Kidney (tissue), 14 donors: Measurements from ENCODE around the gene KRTAP10-5. TPM values are rescaled to one million over a fixed set of nuclear protein-coding genes. Genes with fewer than 3 reads are reported as not detected.

Source experiments
- DNase-seq, 5 donors: peaks; one replicate each; pipeline ENCODE4 v3.0.0-alpha.2; 2013 to 2020
- FAIRE-seq: peaks from 2 replicates; lab custom pipeline; 2012; peaks lifted over from hg19 to GRCh38; lab: Jason Lieb, UNC
- H3K27ac ChIP-seq, 2 donors: one replicate each; pipeline ENCODE4 v1.7.0; 2013; ENCODE audit warnings: low read depth in 2 of 2, low read length in 2 of 2, inconsistent platforms in 1 of 2
- H3K27me3 ChIP-seq: one replicate; pipeline ENCODE4 v1.7.1; 2013; ENCODE audit warnings: low read length, inconsistent platforms; ENCODE audit not compliant: control insufficient read depth, insufficient read depth
- H3K36me3 ChIP-seq, 3 donors: one replicate each; pipeline versions ENCODE4 v1.7.0 to v1.7.1; 2013; ENCODE audit warnings: low read length in 3 of 3, control low read depth in 1 of 3, inconsistent platforms in 1 of 3; ENCODE audit not compliant: insufficient read depth in 3 of 3, control insufficient read depth in 2 of 3
- H3K4me1 ChIP-seq, 3 donors: one replicate each; pipeline versions ENCODE4 v1.7.0 to v1.7.1; 2013; ENCODE audit warnings: low read length in 3 of 3, inconsistent platforms in 1 of 3, low read depth in 1 of 3; ENCODE audit not compliant: control insufficient read depth in 2 of 3, insufficient read depth in 2 of 3
- H3K4me3 ChIP-seq, 3 donors: one replicate each; pipeline versions ENCODE4 v1.7.0 to v1.8.1; 2013; ENCODE audit warnings: low read length in 3 of 3, control low read depth in 1 of 3, inconsistent platforms in 1 of 3
- H3K9ac ChIP-seq, 3 donors: one replicate each; pipeline versions ENCODE4 v1.7.0 to v1.7.1; 2013; ENCODE audit warnings: low read length in 3 of 3, control low read depth in 1 of 3, inconsistent platforms in 1 of 3
- H3K9me3 ChIP-seq, 3 donors: one replicate each; pipeline versions ENCODE4 v1.7.0 to v1.7.1; 2013; ENCODE audit warnings: low read length in 3 of 3, control low read depth in 1 of 3, inconsistent platforms in 1 of 3; ENCODE audit not compliant: control insufficient read depth in 2 of 3, insufficient read depth in 1 of 3
- intact Hi-C: fragments of 100-400 bp; cut with DNase I; formaldehyde crosslinking; loops from one replicate; pipeline ENCODE4 v1.11.1; 2022
- polyA plus RNA-seq: library from polyadenylated mRNA; stranded (reverse); fragments of 350-450 nt; fragmentation: Illumina TruSeq; extraction: RNeasy Lipid Tissue Mini Kit (QIAGEN cat#74804); gene quantifications from one replicate; pipeline ENCODE4 v1.2.3, GENCODE V29; 2014; ENCODE audit warnings: low read depth, low replicate concordance; ENCODE audit not compliant: insufficient read depth
- total RNA-seq: library from RNA; stranded (reverse); fragmentation: NEBNext Ultra II Directional; extraction: Animal tissue kit (Norgen Biotek cat#: 25700); gene quantifications from one replicate; pipeline ENCODE4 v1.2.1, GENCODE V29; 2021
- TF ChIP-seq, protein P1 (sequence below): IDR thresholded peaks from 3 replicates; pipeline ENCODE4 v1.5.1; 2012; ENCODE audit warnings: mild to moderate bottlenecking, moderate library complexity, borderline replicate concordance; ENCODE audit not compliant: insufficient read depth; ENCODE audit errors: extremely low read depth
- donor health status: control.
- donor health status: control.
- donor health status: control.
- donor health status: control.
- donor health status: control.
- donor health status: DM: yes; HTN: yes; CAD: no.
- donor health status: Normal renal cell carcinoma (clear cell type).

Gene KRTAP10-5
- total and polyA plus RNA-seq, 2 donors from 2014 or later, result not detected

DNA sequence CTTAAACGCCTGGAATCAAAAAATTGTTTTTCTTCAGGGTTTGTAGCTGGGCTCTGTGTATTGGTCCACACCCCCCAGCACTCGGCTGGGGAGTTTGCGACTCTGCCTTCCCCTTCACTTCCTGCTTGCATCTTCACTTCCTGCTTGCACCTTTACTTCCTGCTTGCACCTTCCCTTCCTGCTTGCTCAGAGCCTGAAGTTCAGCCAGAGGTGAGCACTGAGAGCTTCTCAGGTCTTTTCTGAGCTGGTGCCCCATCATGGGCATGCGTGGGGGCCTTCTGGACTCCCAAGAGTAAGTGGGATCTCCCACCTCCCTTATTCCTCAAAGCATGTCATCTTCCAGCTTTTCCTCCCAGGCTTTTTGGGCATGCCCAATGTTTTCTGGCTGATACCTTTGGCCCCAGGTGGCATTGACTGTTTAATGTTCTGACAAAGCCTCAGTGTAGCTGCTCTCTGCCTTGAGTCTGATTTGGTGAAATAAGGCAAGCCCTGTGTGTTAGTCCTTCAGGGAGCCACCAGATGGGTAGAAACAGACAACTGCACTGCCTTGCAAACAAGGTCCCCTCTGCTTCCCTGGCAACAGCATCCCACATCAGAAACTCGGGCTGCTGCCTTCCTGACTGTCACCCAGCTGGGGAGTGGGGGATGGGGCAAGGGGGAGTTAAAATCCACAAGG, 32.6 kb downstream of the KRTAP10-5 start:
- no peaks in the 10 kb centered on the region for H3K4me1 ChIP-seq
- intact Hi-C loops, result no loop called here
- no peak overlapping the region for H3K4me3 ChIP-seq
- H3K27me3 ChIP-seq, result no peaks in the 10 kb centered on the region
- FAIRE-seq (no peak), DNase-seq (no peak)
- no peak overlapping the region for H3K9ac ChIP-seq
- no peaks in the 10 kb centered on the region for H3K36me3 ChIP-seq
- H3K9me3 ChIP-seq, result peaks cover 0 to 2% (median 0%) of the 10 kb centered on the region in 3 donors
- TF ChIP-seq, protein P1, sequence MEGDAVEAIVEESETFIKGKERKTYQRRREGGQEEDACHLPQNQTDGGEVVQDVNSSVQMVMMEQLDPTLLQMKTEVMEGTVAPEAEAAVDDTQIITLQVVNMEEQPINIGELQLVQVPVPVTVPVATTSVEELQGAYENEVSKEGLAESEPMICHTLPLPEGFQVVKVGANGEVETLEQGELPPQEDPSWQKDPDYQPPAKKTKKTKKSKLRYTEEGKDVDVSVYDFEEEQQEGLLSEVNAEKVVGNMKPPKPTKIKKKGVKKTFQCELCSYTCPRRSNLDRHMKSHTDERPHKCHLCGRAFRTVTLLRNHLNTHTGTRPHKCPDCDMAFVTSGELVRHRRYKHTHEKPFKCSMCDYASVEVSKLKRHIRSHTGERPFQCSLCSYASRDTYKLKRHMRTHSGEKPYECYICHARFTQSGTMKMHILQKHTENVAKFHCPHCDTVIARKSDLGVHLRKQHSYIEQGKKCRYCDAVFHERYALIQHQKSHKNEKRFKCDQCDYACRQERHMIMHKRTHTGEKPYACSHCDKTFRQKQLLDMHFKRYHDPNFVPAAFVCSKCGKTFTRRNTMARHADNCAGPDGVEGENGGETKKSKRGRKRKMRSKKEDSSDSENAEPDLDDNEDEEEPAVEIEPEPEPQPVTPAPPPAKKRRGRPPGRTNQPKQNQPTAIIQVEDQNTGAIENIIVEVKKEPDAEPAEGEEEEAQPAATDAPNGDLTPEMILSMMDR, result no peak
- H3K27ac ChIP-seq, result no peak overlapping the region

DNA sequence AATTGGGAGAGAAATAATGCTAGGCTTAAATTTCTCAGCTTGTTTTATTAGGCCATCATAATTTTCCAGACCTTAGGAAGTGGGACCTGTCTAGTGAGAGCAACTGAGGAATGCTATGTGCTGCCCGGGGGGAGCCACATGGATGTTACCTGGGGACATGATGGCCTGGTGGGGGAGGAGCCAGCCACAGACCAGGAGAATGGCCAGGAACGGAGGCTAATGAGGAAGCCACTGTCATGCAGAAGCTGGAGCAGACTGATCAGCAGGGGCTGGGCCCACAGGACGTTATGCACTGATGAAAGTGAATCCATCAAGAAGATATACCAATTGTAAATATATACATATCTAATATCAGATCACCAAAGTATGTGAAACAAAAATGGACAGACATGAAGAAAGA, 35.8 kb downstream of the KRTAP10-5 start:
- no peaks in the 10 kb centered on the region for H3K27me3 ChIP-seq
- H3K36me3 ChIP-seq, result no peaks in the 10 kb centered on the region
- no peak overlapping the region for H3K9ac ChIP-seq
- no peak overlapping the region for H3K27ac ChIP-seq
- TF ChIP-seq, protein P1, result no peak
- H3K4me3 ChIP-seq, result no peak overlapping the region
- intact Hi-C loops, result no loop called here
- DNase-seq (no peak), FAIRE-seq (no peak)
- H3K4me1 ChIP-seq, result no peaks in the 10 kb centered on the region
- H3K9me3 ChIP-seq, result peaks cover 0 to 9% (median 0%) of the 10 kb centered on the region in 3 donors

DNA sequence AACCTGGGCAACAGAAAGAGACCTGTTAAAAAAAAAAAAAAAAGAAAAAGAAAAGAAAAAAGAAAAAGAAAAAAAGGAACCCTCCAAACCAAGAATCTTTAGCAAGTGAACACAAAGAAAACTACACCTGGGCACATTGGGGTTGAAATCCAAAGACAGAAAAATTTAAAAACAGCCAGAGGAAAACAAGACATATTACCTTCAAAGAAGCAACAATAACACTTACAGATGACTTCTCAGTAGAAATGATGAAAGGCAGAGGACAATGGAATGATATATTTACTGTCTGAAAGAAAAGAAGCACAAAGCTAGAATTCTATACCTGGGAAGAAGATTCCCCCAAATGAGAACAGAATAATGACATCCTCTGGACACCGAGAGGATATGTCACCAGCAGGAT, 37.7 kb downstream of the KRTAP10-5 start:
- H3K4me1 ChIP-seq, result no peaks in the 10 kb centered on the region
- DNase-seq (no peak), FAIRE-seq (no peak)
- H3K36me3 ChIP-seq, result no peaks in the 10 kb centered on the region
- H3K4me3 ChIP-seq, result no peak overlapping the region
- intact Hi-C loops, result no loop called here
- TF ChIP-seq, protein P1, result no peak
- no peak overlapping the region for H3K9ac ChIP-seq
- H3K9me3 ChIP-seq, result peaks cover 0 to 9% (median 0%) of the 10 kb centered on the region in 3 donors
- no peaks in the 10 kb centered on the region for H3K27me3 ChIP-seq
- H3K27ac ChIP-seq, result no peak overlapping the region
